Esophagus muscularis mucosa (tissue), 3 donors: ENCODE data around the gene STYXL1.

Experiments
- CTCF ChIP-seq, 3 experiments: fragments of 200-600 bp in 2 of 3; fragments of 450-650 bp in 1 of 3; sonication (generic) in 2 of 3; IDR thresholded peaks; one replicate each; pipeline ENCODE4 v1.5.1; 2017 to 2019; ENCODE audit warnings: antibody characterized with exemption in 3 of 3, mild to moderate bottlenecking in 2 of 3, moderate library complexity in 1 of 3
- POLR2A ChIP-seq: fragments of 450-650 bp; IDR thresholded peaks from one replicate; pipeline ENCODE4 v1.6.1; 2017; ENCODE audit warnings: antibody characterized with exemption, moderate library complexity, mild to moderate bottlenecking, low read depth

- no peak for TF ChIP-seq CTCF (IDR thresholded peaks at IDR 0.05)
- no peak for TF ChIP-seq POLR2A
Observed at GRCh38 chr7:76031964-76032363, 15.8 kb downstream of the STYXL1 start.
